SK-N-SH treated with all-trans-retinoic acid at 6 μM for 48 hours (cell line): ENCODE results near the gene MAPKAPK2.

ENCODE experiments used
- ARNTL ChIP-seq: fragments of 450-650 bp; formaldehyde crosslinking; IDR thresholded peaks from 2 replicates; pipeline ENCODE4 v1.5.0; 2020; ENCODE audit warnings: low read depth, mild to moderate bottlenecking, moderate library complexity, borderline replicate concordance
- CREB5 ChIP-seq: fragments of 250-450 bp; sonication (Bioruptor Pico); IDR thresholded peaks from 2 replicates; pipeline ENCODE4 v1.5.1; 2020; ENCODE audit warnings: low read depth, mild to moderate bottlenecking, moderate library complexity
- PPARA ChIP-seq: fragments of 250-450 bp; sonication (Bioruptor Pico); IDR thresholded peaks from 2 replicates; pipeline ENCODE4 v1.5.0; 2020; ENCODE audit warnings: mild to moderate bottlenecking, borderline replicate concordance
- TCF4 ChIP-seq: fragments of 250-450 bp; sonication (Bioruptor Pico); IDR thresholded peaks from 2 replicates; pipeline ENCODE4 v1.8.0; 2021; ENCODE audit warnings: mild to moderate bottlenecking, moderate library complexity, borderline replicate concordance
- ZFP30 ChIP-seq: fragments of 450-650 bp; formaldehyde crosslinking; IDR thresholded peaks from 2 replicates; pipeline ENCODE4 v1.5.0; 2022; ENCODE audit warnings: mild to moderate bottlenecking, moderate library complexity
- ZNF8 ChIP-seq: fragments of 450-650 bp; formaldehyde crosslinking; IDR thresholded peaks from 2 replicates; pipeline ENCODE4 v1.5.0; 2020; ENCODE audit warnings: mild to moderate bottlenecking, moderate library complexity

- TF ChIP-seq PPARA (no peak), ZFP30 (CRISPR knock-in tag) (no peak), ARNTL (CRISPR knock-in tag) (no peak), TCF4 (no peak), CREB5 (CRISPR knock-in tag) (no peak), ZNF8 (no peak)
Observed at GRCh38 chr1:206739411-206740076, 54.8 kb downstream of the MAPKAPK2 start.
